Occipital lobe (tissue), 2 donors: ENCODE results near the gene SSBP4. TPM values are rescaled to one million over a fixed set of nuclear protein-coding genes. Genes with fewer than 3 reads are reported as not detected.
A peak's percentile ranks its signal among the peaks of the same experiment; 100 is the strongest.
"Not testable (repeated sequence)": the region's sequence is repeated elsewhere in the genome, so short reads cannot be mapped to it uniquely, and the experiment has no call there.

Experiments
- DNase-seq: peaks from one replicate; lab custom pipeline; 2025; lab: John Stamatoyannopoulos, UW
- total RNA-seq: library from RNA; depleted of rRNA; stranded (reverse); fragments of >200 nt; gene quantifications from one replicate; pipeline ENCODE4 v1.2.3, GENCODE V29; 2014

Gene SSBP4
- 75.6 TPM for total RNA-seq

DNA sequence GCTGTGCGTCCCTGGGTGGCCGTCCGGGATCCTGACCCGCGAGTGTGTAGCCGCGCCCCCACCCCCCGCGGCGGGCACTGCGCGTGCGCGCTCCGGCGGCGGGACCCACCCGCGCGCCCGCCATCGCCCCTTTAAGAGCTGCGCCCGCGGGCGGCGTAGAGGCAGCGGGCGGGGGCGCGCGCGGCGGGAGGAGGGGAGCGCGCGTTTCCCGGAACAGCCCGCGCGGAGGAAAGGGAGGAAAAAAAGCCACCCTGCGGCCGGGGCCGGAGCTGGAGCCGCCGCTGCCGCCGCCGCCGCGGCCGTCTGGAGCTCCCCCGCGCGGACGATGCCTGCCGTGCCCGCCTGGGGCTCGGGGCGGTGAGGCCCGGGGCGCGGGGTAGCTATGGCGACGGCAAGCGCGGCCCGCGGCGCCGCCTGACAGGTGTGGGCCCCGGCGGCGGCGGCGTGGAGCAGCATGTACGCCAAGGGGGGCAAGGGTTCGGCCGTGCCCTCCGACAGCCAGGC is at the start of gene SSBP4:
Gene SSBP4 (plus strand): TSS at position 204 of the 504 bp plus-strand sequence. CDS start 251 bp downstream, at position 455.
- no peak for DNase-seq

DNA sequence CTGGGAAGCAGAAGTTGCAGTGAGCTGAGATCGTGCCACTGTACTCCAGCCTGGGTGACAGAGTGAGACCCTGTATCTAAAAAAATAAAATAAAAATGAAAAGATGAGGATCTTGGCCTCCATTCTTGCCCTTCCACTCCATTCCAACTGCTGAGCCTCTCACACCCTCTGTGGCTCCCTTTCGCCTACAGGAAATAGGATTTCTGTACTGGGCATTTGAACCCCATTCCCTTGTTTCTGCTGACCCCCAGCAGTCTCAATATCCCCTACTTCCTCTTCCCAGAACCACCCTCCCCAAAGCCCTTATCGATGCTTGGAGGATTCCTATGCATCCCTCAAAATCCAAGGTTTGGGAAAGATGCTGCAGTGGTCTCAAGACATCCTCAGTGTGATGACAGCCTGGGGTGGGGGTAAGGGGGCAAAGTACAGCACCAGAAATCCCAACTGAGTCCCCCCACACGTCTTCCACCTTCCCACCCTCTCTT is 45.7 kb upstream of the SSBP4 start:
- DNase-seq = no peak

GRCh38 chr19:18373892-18374629 is 45.1 kb upstream of the SSBP4 start:
- DNase-seq = peak; percentile 75

DNA sequence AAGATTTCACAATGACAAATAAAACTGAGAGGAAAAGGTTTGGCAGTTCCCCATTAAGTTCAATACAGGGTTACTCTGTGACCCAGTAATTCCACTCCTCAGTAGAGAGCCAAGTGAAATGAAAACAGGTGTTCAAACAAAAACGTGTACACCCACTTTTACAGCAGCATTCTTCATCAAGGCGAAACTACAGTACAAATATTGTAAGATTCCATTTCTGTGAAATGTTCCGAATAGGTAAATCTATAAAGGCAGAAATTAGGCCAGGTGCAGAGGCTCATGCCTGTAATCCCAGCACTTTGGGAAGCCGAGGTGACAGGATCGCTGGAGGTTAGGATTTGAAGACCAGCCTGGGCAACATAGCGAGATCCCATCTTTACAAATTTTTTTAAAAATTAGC is 42.2 kb upstream of the SSBP4 start:
- no peak for DNase-seq

GRCh38 chr19:18379803-18380747 is 39.1 kb upstream of the SSBP4 start:
- DNase-seq = no peak

DNA sequence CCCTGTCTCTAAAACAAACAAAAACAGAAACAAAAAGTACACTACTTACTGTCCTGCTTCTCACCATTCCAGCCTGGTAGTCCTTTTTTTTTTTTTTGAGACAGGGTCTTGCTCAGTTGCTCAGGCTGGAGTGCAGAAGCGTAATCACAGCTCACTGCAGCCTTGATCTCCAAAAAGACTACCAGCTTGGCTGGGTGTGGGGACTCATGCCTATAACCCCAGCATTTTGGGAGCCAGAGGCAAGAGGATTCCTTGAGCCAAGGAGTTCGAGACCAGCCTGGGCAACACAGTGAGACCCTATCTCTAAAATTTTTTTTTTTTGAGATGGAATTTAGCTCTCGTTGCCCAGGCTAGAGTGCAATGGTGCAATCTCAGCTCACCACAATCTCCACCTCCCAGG is 38.4 kb upstream of the SSBP4 start:
- DNase-seq = no peak

DNA sequence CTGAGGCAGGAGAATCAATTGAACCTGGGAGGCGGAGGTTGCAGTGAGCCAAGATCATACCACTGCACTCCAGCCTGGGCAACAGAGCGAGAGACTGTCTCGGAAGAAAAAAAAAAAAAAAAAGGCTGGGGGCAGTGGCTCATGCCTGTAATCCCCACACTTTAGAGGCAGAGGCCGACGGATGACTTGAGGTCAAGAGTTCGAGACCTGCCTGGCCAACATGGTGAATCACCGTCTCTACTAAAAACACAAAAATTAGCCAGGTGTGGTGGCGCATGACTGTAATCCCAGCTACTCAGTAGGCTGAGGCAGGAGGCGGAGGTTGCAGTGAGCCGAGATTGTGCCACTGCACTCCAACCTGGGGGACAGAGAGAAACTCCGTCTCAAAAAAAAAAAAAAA is 35.6 kb upstream of the SSBP4 start:
- not testable (repeated sequence) for DNase-seq

DNA sequence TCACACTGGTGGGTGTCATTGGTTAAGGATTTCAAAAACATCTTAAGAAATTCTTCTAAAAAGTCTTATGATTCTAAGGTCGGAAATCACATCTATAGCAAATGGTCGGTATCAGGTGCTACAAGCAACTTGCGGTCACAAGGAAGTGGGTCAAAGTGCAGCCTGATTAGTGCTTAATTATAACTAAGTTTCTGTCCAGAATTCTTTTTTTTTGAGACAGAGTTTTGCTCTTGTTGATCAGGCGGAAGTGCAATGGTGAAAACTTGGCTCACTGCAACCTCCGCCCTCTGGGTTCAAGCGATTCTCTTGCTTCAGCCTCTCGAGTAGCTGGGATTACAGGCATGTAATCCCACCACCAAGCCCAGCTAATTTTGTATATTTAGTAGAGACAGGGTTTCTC is 34.4 kb upstream of the SSBP4 start:
- DNase-seq = no peak

GRCh38 chr19:18385359-18385674 is 33.9 kb upstream of the SSBP4 start:
- no peak for DNase-seq

GRCh38 chr19:18385675-18386542 is 33.3 kb upstream of the SSBP4 start, which contains the start of gene GDF15:
Gene GDF15, plus strand, starts transcription at chr19:18386158. Its CDS starts 32 bp downstream, at chr19:18386190.
- DNase-seq = no peak

- DNase-seq = no peak
Observed at GRCh38 chr19:18386543-18387271, 32.5 kb upstream of the SSBP4 start.

GRCh38 chr19:18388100-18388959 is 30.9 kb upstream of the SSBP4 start:
- peak; percentile 57 for DNase-seq

GRCh38 chr19:18388960-18389725 is 30.1 kb upstream of the SSBP4 start:
- no peak for DNase-seq

DNA sequence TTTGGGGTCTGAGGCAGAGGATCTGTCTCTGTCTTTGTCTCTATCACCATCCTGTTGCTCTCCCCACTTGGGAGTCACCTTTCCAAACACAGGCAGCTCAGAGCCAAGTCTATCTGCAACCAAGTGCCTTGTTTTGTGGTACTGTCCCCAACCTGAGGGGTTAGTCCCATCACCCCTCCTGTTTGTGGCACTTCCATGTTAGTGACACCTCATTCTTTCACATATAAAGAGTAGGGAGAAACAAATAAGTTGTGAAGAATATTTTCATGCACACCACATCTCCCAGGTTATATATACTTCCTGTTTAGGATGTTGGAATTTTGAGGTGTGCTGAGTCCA is 29.5 kb upstream of the SSBP4 start:
- DNase-seq = no peak

- DNase-seq = no peak
Observed at GRCh38 chr19:18390065-18390907, 28.9 kb upstream of the SSBP4 start.

DNA sequence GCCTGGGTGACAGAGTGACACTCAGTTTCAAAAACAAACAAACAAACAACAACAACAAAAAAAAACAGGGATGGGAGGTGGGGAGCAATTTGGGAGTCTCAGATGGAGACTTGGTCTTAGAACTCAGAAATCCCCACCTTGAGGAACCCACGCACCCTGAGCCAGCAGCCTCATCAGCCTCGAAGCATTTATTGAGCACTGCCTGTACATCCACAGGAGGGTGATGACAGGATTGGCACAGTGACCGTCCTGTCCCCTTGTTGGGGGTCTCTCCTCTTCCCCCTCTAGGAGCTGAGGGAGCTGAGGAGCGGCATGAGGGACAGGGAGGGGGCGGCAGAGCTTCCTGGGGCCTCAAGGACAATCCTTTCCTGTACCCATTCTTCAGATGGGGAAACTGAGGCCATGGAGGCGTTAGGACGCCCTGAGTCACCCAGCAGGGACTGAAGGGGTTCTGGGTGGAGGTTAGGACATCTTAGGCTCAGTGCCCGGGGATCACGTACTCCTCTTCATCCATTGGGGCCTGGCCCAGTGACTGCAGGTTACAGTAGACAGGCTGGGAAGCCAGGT is 27.6 kb upstream of the SSBP4 start:
- DNase-seq = no peak

DNA sequence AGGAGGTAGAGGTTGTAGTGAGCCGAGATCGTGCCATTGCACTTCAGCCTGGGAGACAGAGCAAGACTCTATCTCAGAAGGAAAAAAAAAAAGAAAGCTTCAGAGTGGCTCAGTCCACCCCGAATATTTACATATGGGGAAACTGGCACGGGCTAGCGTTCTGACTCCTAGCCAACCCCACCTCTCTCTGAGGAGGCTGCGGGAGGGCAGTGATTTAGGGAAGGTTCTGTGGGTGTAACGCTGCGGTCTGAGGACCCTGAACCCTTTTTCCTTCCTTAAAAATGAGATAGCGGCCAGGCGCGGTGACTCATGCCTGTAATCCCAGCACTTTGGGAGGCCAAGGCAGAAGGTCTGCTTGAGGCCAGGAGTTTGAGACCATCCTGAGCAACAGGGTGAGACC is 26.8 kb upstream of the SSBP4 start:
- no peak for DNase-seq

DNA sequence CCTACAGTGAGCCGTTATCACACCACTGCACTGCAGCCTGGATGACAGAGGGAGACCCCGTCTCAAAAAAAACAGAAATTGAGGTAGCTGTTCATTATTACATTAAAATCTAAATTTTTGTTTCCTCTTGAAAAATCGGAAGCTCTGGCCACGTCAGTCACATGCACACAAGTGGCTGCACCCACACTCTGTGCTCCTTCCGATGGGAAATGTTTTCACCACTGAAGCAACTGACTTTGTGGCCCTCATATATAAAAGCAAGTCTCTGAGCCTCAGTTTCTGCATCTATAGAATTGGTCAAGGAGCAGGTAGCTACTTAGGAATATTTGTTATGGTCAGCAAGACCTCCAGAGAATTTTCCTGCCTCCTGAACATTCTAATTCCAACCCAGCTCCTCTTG is 26.3 kb upstream of the SSBP4 start:
- no peak for DNase-seq
